IPS-18c (cell line): ENCODE data around the gene SSR1.
A peak's percentile ranks its signal among the peaks of the same experiment; 100 is the strongest.
"Not testable (repeated sequence)": the region's sequence is repeated elsewhere in the genome, so short reads cannot be mapped to it uniquely, and the experiment has no call there.

Experiments
- H3K4me3 ChIP-seq: 2 replicates; pipeline ENCODE4 v1.7.0; 2013; ENCODE audit warnings: low read depth, mild to moderate bottlenecking, low read length, moderate library complexity; ENCODE audit not compliant: insufficient read depth
- H3K9me3 ChIP-seq: one replicate; pipeline ENCODE4 v1.6.1; 2013; ENCODE audit warnings: mild to moderate bottlenecking, low read length, moderate library complexity; ENCODE audit not compliant: control insufficient read depth, insufficient read depth

SSR1 gene

DNA sequence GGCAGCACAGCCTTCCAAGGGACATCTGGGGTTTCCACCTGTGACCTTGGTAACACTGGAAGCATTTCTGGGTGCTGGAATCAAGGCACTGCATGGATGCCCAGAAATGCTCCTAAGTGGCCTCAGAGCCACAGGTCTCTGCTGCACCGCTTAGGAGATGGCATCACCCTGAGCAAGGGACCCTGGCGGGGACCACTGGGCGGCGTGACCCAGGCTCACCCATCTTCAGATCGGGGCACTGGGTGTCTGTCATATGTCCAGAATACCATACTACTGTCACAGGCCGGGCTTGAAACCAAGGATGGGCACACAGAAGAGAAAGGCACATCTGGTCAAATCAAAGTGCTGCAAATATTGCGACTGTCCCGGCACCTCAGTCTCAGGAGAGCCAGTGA lies 45.9 kb downstream of the SSR1 start:
- no peak overlapping the region for H3K4me3 ChIP-seq
- peaks cover 2% of the 10 kb centered on the region for H3K9me3 ChIP-seq

DNA sequence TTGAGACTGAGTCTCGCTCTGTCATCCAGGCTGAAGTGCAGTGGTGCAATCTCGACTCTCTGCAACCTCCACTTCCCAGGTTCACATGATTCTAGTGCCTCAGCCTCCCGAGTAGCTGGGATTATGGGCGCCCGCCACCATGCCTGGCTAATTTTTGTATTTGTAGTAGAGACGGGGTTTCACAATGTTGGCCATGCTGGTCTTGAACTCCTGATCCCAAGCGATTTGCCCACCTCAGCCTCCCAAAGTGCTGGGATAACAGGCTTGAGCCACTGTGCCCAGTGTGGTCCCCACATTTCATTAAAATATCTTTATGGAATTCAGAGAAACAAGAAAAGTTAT lies 47.6 kb downstream of the SSR1 start:
- H3K9me3 ChIP-seq, H3K4me3 ChIP-seq: not testable (repeated sequence)

GRCh38 chr6:7264686-7265384 lies 48.2 kb downstream of the SSR1 start:
- Histone ChIP-seq H3K9me3 (no peaks in the 10 kb centered on the region), H3K4me3 (no peak overlapping the region)

DNA sequence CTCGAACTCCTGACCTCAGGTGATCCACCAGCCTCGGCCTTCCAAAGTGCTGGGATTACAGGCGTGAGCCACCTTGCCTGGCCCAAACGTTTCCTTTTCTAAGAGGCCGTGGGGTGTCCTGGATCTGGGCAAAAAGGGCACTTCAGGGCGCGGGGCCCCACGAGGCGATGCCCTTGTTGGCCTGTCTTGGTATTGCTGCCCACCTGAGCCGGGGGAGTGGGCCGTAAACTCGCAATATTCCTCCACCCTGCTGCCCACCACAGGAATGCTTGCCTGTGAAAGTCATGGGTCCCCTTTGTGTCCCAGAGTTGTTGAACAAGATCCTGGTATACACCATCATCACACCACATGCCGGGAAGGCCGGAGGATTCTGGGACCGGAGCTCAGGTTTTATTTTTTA lies 49.0 kb downstream of the SSR1 start:
- Histone ChIP-seq H3K4me3 (no peak overlapping the region), H3K9me3 (no peaks in the 10 kb centered on the region)

DNA sequence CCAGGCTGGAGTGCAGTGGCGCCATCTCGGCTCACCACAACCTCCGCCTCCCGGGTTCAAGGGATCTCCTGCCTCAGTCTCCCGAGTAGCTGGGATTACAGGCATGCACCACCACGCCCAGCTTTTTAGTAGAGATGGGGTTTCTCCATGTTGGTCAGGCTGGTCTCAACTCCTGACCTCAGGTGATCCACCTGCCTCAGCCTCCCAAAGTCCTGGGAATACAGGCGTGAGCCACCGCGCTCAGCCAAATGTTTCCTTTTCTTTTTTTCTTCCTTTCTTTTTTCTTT lies 49.5 kb downstream of the SSR1 start:
- H3K9me3 ChIP-seq, H3K4me3 ChIP-seq: not testable (repeated sequence)

- Histone ChIP-seq H3K9me3 (no peaks in the 10 kb centered on the region), H3K4me3 (no peak overlapping the region)
Observed at GRCh38 chr6:7262746-7263518, 50.1 kb downstream of the SSR1 start.

DNA sequence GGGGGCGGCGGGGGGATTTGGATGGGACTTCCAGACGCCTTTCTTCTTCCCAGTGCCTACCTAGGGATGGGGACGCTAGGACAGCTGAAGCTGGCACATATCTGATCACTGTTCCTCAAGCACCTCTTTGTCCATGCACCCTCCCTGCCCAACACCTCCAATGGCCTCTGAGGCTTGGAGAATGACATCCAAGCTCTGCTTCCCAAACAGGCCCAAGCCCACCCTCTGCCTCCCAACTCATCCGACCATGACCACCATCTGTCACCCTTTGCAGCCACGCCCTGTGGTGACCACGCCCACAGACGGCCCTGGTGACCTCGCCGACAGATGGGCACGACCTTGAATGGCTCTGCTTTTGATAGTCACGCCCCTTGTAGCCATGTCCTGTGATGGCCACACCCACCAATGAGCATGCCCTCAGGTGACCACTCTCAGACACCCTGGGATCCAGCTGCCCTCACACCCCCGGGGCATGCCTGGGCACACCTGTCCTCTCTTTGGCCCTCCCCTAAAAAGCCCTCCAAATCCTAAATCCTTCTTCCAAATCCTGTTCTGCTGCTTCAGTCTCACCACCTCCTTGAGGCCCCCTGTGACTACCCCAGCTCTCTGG lies 51.0 kb downstream of the SSR1 start:
- peak overlapping the region; percentile 61 for H3K4me3 ChIP-seq
- H3K9me3 ChIP-seq = no peaks in the 10 kb centered on the region

GRCh38 chr6:7261032-7261841 lies 51.8 kb downstream of the SSR1 start:
- no peaks in the 10 kb centered on the region for H3K9me3 ChIP-seq
- peak overlapping the region; percentile 61 for H3K4me3 ChIP-seq

DNA sequence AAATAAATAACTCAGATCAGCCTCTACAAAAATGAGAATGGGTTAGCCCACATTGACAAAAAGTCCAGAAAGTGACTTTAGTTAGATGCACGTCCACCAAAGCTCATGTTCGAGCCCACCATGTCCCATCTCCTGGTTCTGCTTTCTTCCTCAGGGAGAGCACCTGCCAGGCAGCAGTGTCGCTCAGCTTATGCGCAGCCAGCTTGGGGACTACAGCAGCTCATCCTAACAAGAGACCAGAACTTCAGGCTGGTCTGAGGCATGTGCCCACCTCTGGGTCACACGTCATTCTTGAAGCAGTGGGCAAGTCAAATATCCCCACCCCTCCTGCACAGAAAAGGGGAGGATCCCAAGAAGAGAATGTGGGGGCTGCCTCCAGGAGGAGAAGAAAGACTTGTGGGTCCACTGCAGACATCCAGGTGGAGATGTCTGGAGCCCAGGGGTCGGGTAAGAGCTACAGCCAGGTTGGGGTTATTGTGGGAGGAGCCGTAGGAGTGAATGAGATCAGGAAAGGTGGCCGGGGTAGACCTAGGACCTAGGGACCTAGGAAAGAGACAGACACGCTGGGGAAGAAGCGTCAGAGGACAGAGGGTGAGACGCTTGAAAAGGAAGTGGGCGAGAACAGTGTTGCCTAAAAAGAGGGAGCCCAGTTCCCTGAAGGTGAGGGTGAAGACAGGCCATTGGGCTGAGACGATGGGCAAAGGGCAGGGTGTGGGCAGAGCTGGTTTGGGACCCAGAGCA lies 52.5 kb downstream of the SSR1 start:
- Histone ChIP-seq H3K4me3 (peak overlapping the region; percentile 61), H3K9me3 (no peaks in the 10 kb centered on the region)

- no peaks in the 10 kb centered on the region for H3K9me3 ChIP-seq
- H3K4me3 ChIP-seq = no peak overlapping the region
Observed at GRCh38 chr6:7258231-7258763, 54.7 kb downstream of the SSR1 start.

DNA sequence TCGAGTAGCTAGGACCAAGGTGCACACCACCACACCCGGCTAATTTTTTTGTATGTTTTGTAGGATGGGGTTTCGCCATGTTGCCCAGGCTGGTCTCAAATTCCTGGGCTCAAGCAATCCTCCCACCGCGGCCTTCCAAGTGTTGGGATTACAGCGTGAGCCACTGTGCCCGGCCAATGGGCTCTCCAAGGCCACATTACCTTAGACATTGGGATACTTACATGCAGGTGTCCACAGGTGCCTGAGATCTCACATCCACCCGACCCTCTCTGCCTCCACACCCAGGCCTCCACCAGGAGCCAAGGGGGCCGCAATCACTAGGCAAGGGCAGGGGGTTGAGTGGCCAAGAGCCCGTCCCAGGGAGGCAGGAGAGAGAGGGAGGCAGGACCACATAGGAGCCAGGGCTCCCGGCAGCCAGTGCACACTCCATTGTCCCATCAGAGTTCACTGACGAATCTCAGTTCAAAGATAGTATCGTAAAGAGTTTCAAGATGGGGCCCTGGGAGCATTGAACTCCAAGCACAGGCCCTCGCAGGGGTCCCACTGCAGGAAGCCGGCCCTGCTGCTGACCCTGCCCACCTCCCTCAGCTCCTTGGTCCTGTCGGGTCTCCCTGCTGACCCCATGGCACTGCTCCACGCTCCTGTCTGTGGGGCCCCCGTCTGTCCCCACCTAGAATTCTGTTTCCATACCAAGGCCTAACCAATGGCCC lies 55.3 kb downstream of the SSR1 start:
- Histone ChIP-seq H3K4me3 (no peak overlapping the region), H3K9me3 (no peaks in the 10 kb centered on the region)

- Histone ChIP-seq H3K9me3 (no peaks in the 10 kb centered on the region), H3K4me3 (no peak overlapping the region)
Observed at GRCh38 chr6:7256785-7257184, 56.2 kb downstream of the SSR1 start.

DNA sequence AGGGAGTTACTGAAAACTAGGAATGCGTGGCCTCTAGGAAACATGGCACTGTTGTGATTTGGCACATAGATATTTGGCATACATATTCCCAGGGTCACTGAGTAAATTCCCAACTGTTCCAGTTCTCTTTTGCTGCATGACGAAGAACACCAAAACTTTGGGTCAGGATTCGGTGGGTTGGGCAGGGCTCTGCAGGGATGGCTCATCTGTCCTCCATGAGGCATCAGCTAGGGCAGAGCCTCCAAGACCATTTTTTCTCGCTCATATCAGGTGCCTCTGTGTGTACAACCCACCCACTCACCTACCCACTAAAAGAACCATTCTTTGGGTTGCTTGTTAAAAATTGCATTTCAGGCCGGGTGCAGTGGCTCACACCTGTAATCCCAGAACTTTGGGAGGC lies 57.1 kb downstream of the SSR1 start:
- no peak overlapping the region for H3K4me3 ChIP-seq
- H3K9me3 ChIP-seq = no peaks in the 10 kb centered on the region

- no peaks in the 10 kb centered on the region for H3K9me3 ChIP-seq
- no peak overlapping the region for H3K4me3 ChIP-seq
Observed at GRCh38 chr6:7254980-7255835, 57.8 kb downstream of the SSR1 start.

GRCh38 chr6:7252390-7252789 lies 60.6 kb downstream of the SSR1 start:
- H3K9me3 ChIP-seq = no peaks in the 10 kb centered on the region

More at GRCh38 chr6:7252390-7252789, 60.6 kb downstream of the SSR1 start:
- H3K4me3 ChIP-seq = no peak overlapping the region
